GM21825 (cell line): ENCODE results near the gene TRAPPC8.
"Not testable (repeated sequence)": the region's sequence is repeated elsewhere in the genome, so short reads cannot be mapped to it uniquely, and the experiment has no call there.

Experiments used
- ATAC-seq: cut with Tn5 transposase; IDR thresholded peaks from one replicate; pipeline ENCODE4 v1.9.1; 2021; ENCODE audit warnings: mild to moderate bottlenecking, moderate library complexity; ENCODE audit not compliant: unreplicated experiment

Gene TRAPPC8

DNA sequence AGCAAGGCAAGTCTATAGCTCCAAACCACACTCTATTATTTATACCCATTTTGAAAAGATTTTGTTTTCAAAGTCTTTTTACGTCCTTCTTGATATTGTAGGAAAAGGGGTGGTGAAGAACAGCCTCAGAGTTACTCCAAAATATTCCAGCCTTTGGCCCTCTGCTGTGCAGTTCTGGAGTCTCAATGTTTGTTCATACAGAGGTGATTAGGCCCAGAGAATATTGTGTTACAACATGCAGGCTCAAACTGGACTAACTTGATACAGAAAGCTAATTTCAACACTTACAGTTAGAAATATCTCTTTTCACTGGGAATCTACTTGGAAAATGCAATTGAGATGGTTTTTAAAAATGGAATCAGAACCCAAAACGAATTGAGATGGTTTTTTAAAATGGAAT, 141.8 kb downstream of the TRAPPC8 start:
- no peak for ATAC-seq

- not testable (repeated sequence) for ATAC-seq
Observed at GRCh38 chr18:31799257-31799656, 143.7 kb downstream of the TRAPPC8 start.

DNA sequence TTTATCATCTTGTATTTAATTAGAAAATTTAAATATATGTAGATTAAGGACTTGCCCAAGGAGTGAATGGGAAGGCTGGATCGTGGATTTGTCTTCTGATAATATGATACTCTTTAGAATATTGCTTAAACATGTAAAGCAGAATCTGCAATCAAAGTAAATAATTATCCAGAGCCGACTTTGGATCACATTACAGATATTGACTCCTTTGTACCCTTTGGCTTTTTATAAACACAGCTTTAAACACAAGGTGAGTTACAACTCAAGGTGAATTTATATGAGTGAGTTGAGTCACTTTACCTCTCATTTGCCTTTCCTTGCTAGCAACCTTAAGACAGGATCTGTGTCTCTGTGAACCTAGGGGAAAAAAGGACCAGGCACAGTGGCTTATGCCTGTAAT, 144.5 kb downstream of the TRAPPC8 start:
- ATAC-seq: no peak

DNA sequence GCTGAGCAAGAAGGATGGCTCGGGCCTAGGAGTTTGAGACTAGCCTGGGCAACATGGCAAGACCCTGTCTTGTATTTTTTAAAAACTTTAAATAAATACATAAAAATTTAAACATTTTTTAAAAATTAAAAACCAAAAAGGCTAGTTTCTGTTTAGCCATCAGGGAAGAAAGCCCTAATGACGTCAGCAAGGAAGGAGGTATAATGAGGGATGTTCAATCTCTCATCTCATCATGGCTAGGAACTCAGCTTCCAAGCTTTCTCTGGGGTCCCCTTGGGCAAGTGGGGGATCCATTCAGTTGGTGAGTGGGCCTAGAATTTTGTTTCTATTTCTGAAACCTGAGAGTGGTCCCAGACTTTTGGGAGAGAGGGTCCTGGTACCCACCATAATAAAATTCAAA, 147.2 kb downstream of the TRAPPC8 start:
- no peak for ATAC-seq

- no peak for ATAC-seq
Observed at GRCh38 chr18:31793531-31793930, 149.4 kb downstream of the TRAPPC8 start.

DNA sequence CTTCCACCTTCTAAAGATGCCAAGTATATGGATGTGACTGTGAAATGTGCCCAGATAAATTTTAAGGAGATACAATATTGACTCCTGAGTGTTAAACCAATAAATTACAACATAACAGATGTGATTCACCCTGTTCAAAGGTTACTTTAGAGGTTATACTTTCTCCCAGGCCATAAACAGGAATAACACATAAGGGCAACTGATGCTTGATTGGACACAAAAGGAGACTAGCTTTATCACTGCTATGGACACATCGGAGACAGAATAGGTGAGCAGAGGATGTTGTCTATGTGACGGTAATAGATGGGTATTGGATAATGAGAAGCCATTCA, 150.4 kb downstream of the TRAPPC8 start:
- ATAC-seq: no peak

- peak; percentile 92 for ATAC-seq
Observed at GRCh38 chr18:31791817-31792579, 150.9 kb downstream of the TRAPPC8 start.

- no peak for ATAC-seq
Observed at GRCh38 chr18:31789409-31789808, 153.5 kb downstream of the TRAPPC8 start.

DNA sequence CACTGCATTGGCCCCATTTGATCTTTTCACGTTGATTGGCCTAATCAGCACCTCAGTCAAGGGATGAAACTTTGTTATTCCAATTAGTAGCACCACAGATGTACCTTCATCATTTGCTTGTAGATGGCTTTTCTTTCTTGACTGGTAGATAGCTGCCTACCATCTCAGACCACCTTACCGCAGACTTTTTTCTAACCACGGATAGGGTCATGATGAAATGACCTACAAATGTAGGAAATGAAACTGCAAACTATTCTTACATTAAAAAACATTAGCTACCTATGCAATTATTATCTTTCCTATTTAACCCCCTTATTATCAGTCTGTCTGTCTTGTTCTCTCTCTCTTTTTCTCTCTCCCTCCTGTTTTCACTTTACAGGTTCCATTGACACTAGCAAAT, 159.9 kb downstream of the TRAPPC8 start:
- no peak for ATAC-seq
